Activated gamma-delta T cell treated with anti-CD3 and anti-CD28 coated beads, Interleukin-2, amount 50 U/mL, for 16 hours (primary cell): ENCODE measurements around the gene SLC27A4.

Source experiments
- DNase-seq: peaks from one replicate; pipeline ENCODE4 v3.0.0-alpha.2; 2020; ENCODE audit warnings: low read depth

Gene SLC27A4

DNA sequence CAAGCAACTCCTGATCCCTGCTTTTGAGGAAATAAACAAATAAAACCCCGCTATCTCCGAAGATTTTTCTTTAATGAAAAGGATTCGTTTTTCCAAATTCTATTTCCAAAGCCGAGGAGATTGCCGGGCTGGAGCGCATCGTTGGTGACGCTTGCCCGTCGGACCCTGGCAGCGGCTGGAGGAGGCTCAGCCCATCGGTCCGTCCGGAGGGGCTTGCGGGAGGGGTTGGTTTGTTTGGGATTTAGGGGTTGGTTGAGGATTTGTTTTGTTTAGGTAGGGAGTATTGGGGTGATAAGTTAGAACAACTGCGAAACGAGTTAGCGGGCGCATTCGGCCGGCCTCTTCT is 51.6 kb downstream of the SLC27A4 start:
- DNase-seq, result no peak

DNA sequence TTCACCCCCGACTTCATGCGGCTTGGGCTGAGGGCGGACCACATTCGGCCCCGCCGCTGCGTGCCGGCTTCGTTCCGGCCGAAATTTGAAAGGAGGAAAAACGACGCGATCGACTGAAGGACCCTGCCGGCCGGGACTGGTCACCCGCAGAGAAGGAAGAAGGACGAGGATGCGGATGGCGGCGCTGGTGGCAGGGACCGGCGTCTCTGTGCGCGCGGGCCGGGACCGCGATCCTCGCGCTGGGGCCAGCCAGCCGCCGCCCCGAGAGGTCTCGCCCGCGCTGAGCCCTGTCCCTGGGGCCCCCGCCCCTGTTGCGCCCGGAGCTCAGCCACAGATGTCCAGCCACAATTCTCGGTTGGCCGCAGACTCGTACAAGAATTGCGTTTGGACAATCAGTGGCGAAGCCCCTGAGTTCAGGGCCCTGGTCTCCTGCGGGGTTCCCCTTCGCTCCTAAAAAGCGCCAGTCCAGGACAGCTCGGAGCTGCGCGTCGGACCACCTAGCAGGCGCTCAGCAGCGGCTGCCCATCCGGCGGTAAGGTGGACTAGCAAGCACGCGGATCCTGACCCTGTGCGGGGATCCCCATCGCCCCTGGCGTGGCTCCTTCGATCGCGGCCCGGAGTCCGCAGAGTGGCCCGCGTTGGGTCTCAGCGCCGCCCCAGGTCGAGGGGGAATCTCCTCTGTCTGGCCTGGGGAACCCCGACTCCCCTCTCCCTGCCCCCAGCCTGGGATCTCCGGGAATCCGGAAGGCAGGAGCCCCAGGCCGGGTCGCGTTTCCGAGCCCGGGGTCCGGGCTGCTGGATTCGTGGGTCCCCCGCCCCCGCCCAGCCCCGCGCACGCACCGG is 52.2 kb downstream of the SLC27A4 start:
- DNase-seq, result no peak

DNA sequence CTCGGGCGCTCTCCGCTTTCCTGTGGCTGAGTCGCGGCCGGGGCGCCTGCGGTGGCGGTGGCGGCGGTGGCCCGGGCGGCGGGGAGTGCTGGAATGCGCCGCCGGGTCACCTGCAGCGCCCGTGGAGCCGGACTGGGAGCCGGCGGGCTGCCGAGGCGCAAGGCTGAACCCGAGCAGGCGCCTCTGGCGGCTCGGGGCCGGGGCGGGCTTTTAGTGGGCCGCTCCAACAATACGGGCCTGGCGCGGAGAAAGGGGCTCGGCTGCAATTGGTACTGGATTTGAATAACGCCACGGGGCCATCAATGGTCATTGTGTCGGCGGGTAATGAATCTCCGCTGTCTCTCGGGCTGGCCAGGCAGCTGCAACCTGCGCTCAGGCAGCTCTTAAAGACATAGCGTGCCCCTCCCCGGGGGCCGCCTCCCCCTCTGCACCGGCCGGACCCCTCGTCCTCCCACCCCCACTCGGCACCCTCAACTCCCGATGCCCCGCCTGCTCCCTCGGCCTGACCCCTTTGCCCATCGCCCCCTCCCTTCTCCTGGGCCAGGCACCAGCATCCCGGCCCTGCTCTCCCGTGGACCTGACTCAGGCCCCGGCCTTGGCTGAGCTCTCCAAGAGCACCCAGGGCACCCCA is 52.9 kb downstream of the SLC27A4 start:
- no peak for DNase-seq

DNA sequence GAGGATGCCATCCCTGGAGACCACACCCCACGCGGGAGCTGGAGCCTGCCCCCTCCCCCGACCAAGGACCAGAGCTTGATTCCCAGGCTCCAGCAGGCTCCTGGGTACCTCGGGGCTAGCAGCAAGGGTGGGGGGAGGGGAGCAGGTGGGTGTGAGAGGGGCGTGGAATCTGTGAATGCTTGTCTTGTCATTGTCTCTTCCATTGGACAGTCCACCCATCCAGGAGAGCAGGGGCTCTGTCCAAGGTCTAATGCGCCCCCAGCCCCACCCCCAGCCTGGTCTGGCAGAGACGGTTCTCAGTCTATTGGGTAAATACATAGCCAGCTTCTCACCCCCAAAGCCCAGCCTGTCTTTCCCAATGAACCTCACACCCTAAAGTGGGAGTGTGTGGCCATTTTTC is 53.6 kb downstream of the SLC27A4 start:
- no peak for DNase-seq

DNA sequence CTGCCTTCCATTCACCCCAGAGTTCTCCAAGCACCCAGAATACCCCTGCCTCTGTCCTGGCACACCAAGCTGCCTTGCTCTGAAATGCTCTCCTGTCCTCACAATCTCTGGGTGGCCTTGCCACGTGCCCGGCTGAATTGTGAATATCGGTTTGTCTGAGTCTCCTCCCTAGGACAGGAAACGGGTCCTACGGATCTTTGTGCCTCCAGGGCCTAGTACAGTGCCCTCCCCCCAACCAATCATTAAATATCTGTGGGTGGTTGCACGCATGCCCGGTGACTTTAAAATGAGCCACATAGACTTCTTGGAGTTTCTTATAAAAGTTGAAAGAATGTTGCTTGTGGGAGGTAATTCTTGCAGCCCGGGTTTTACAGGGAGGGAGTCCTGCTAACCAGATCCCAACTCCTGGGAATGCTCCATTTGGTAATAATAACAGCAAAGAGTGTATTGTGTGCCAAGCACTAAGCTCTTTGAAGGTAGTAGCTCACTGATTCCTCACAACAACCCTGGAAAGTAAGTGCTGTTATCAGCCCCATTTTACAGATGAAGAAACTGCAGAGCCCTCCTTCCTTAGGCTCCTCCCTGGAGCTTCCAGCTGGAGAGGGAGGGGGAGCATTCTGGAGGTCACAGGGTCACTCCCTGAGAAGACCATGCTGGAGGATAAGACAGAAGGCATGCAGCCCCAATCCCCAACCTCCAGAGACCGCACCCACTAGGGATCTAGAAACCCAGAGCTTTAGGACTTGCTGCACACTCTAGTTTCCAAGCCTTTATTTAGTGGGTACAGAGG is 54.2 kb downstream of the SLC27A4 start:
- no peak for DNase-seq

DNA sequence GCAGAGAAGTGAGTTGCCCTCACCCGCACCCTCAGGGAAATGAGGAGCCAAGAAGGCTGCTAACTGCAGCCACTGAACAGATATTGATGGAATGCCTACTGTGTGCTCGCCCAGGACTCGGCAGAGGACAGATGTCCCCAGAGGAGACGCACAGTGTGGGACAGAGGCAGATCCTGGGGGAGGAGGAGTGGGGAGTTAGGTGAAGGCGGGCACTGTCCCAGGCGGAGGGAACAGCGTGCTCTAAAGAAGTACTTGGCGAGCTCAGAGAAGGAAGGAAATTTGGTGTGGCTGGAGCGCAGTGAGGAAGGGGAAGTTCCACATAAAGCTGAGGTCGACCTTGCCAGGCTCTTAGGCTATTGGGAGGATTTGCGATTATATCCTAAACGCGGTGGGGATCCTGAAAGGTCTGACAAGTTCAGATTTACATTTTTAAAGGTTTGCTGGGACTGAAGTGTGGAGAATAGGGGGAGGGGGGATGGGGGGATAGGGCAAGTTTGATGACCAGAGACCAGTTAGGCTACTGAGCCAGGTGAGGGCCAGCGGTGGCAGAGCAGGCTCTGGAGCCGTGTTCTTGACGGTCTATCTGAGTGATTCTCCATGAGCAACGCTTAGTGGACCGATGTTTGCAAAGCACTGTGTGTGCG is 56.8 kb downstream of the SLC27A4 start:
- no peak for DNase-seq

DNA sequence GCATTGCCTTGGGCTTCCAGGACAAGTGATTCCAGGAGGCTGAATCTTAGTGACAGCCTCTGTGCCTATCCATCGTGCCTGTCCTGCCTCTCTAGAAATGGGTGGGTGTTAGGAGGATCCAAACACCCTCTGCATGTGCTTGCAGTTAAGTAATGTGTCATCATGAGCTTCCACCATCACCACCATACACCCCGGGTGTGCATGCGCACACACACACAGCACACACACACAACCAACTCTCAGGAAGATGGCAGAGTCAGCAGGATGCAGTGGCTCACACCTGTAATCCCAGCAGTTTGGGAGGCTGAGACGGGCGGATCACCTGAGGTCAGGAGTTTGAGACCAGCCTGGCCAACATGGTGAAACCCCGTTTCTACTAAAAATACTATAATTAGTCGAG is 57.5 kb downstream of the SLC27A4 start:
- DNase-seq, result no peak

DNA sequence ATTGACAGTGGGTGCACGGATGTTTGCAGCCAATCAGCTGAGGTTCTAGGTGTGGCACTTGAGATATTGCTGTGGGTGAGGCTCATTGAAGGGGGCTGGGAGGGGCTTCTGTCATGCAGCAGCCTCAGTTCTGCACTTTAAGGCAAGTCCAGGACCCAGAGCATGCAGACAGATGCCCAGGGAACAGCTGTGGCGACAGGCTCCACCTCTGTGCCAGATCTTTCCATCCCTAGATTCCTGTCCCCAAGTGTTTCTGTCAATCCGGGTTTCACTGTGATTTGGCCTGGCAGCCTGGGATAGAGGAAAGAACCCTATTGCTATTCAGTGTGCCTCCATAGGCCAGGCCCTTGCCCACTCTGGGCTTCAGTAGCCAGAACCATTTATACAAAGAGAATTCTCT is 59.5 kb downstream of the SLC27A4 start:
- no peak for DNase-seq

DNA sequence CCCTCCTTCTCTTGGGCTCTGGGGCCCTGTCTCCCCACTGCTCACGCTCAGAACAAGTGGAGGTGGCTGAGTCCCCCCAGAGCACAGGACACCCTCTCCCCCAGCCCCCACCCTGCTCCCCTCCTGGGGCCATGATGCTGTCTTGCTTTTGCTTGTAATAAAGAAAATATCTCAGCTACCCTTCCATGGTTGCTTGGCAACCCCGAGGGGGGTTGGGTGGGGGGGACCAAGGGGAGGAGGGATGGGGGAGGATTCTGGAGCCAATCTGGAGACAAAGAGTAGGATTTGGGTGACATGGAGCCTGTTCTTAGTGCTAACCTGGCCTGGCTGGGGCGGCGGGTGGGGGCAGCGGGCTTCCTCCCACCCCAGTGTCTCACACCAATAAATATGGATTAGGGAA is 64.2 kb downstream of the SLC27A4 start:
- DNase-seq, result no peak

DNA sequence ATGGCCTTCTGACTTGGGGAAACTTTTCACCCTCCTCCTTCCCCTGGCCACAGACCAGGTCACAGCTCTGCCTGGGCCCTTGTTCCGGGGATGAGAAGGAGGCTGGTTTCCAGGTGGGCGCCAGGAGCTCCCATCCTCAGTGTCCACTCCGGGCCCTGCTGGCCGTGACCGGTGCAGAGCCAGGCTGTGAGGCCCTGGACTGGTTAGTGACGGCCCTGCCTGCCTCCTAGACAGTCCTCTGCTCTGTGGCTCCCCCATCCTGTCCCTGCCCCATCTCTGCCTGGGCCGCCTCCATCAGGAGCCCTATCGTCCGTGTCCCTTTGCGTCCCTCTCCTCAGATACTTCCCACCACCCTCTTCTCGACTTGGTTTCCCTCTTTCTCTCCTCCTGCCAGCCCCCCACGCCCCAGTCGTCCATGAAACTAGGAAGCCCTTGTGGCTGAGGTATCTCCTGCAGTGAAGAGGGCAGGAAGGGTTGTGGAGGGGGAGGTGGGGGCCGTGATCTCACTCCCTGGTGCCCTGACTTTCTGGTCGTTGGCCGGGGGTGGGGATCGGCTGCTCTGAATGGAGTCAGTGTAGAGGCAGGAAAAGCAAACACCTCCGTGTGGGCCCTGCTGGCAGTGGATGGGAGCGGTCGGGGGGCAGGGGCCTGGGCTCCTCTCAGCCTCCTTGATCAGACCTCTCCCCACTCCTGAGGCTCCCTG is 64.9 kb downstream of the SLC27A4 start:
- DNase-seq, result no peak

DNA sequence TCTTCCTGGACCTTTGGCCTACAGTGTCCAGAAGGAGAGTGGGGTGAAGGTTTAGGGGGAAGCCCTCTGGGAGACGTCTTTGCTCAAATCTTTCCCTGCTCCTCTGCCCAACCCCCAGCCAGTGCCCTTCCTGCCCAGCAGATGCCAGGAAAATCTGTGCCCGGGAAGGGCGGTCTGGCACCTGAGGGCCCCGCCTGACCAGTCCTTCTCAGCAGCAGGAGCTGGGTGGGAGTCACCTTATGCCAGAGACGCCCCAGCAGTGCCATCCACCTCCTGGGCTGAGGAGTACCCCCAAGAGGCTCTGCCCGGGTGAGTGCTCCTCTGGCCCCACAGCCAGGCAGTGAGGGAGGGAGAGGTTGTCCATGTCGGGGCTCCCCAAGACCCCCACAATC is 65.4 kb downstream of the SLC27A4 start:
- DNase-seq, result no peak

DNA sequence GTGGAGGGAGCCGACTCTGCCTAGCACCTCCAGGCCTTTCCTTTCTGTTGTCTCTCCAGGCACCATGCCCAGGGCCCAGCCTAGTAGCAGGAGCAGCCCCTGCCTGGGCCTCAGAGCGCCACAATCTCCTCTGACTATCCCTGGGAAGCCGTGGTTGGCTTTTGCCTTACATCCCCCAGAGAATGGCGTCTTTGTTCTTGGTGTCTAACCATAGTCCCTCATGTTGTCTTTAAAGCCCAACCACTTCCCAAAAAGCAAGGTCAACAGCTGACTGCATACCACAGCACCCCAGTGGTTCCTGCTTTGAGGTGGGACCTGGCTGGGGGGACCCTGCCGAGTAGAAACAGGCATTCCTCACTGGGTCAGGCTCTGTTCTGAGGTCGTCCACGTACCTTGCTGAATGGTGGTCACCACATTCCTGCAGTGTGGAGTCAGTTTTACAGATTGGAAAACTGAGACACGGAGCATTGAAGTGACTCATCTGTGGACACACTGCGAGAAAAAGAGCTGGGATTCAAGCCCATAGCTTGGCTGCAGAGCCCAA is 66.6 kb downstream of the SLC27A4 start:
- no peak for DNase-seq

DNA sequence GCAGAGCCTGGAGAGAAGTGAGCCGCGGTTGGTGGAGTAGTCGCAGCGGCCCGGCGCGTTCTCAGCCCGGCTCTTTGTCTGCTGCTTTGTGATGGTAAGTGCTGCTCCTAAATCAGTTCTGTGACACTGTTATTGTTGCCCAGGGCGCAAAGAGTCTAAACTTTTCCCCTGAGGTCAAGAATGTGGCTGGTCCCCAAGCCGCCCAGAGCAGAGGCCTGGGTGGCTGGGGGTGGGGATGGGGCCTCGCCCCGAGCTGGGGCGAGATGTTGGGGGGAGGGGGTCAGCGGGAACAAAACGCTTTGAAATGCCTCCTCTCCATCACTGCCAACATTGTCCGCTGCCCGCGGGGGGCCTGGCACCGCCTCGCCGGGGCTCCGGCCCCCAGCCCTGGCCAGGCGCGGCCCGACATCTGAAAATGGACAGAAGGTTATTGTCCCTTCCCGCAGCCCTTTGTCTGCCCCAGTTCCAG is 68.7 kb downstream of the SLC27A4 start:
- DNase-seq, result no peak

DNA sequence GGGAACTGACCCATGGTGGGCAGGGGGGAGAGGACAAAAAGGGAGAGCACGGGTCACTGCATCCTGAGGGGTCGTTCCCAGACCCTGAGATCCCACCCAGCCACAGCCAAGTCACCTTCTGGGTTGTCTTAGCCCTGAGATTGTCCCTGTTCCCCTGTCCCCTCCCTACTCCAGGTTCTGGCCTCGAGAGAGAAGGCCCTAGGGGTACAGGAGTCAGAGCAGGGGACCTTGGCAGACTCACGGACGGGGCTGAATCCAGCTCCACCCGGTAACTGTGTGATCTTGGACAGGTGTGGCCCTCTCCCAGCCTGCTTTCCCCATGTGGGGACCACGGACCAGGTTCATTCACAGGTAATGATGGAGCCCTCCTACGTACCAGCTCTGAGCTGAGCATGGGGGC is 69.1 kb downstream of the SLC27A4 start:
- no peak for DNase-seq

DNA sequence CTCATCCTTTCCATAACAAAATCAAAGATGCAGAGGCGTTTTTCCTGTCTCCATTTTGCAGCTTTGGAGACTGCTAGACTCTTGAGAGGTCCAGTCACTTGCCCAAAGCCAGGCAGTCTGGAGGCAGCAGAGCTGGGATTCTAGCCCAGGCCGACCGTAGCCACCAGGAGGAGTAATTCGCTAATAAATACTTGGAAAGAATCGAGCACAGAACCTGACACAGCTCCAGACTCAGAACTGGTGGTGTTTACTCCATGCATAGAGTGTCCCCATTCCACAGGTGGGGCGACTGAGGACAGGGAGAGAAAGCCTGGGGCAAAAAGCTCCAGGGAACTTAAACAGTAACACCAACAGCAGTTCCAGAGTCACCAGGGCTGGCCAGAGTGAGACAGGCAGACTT is 69.7 kb downstream of the SLC27A4 start:
- no peak for DNase-seq
